Measurements from ENCODE around the gene ZNF860.

DNA sequence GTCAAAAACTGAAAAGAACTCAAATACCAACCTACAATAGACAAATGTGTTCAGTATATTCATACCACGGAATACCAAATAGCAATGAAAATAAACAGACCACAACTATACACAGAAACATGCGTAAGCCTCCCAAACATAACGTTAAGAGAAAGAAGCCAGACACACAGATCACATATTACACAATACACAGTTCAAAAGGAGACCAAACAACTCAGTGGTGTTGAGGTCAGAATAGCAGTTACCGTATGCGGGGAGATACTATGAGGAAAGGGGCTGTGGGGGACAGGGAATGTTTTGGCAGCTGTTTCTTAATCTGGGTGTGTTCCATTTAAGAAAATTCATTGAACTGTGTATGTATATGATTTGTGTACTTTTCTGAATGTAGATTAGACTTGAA is 7.1 kb upstream of the ZNF860 start:
- TF ChIP-seq SIN3A (IDR thresholded peaks at IDR 0.05; ENCODE audit: borderline replicate concordance, insufficient read depth, low read depth, low read length), result no peak
- TF ChIP-seq POLR2AphosphoS5 (IDR thresholded peaks at IDR 0.05; ENCODE audit: low read depth, low read length), result no peak
- no peak for TF ChIP-seq TCF7L2 (IDR thresholded peaks at IDR 0.05; ENCODE audit: low read depth, low read length)

Data from Panc1 (cell line).